GM19467 (cell line): Measurements from ENCODE around the gene SWT1.

Experiments
- ATAC-seq: cut with Tn5 transposase; IDR thresholded peaks from one replicate; pipeline ENCODE4 v1.9.1; 2021; ENCODE audit warnings: mild to moderate bottlenecking, moderate library complexity; ENCODE audit not compliant: unreplicated experiment

SWT1 gene

GRCh38 chr1:185156854-185157598 lies at the start of gene SWT1, which contains the start of gene TRMT1L:
Gene SWT1 (plus strand): TSS chr1:185157167. CDS start chr1:185160842, 3,675 bp downstream.
Gene TRMT1L (minus strand): TSS chr1:185156953. CDS start chr1:185156712, 241 bp downstream.
- peak; percentile 96 for ATAC-seq

GRCh38 chr1:185108321-185108720 lies 48.6 kb upstream of the SWT1 start:
- no peak for ATAC-seq

- no peak for ATAC-seq
Observed at GRCh38 chr1:185110145-185110544, 46.8 kb upstream of the SWT1 start.

- no peak for ATAC-seq
Observed at GRCh38 chr1:185111873-185112272, 45.1 kb upstream of the SWT1 start.

GRCh38 chr1:185112356-185112755 lies 44.6 kb upstream of the SWT1 start:
- no peak for ATAC-seq

- no peak for ATAC-seq
Observed at GRCh38 chr1:185129708-185130107, 27.3 kb upstream of the SWT1 start.

- ATAC-seq: no peak
Observed at GRCh38 chr1:185132534-185132933, 24.4 kb upstream of the SWT1 start.

- no peak for ATAC-seq
Observed at GRCh38 chr1:185137896-185138545, 18.9 kb upstream of the SWT1 start.

GRCh38 chr1:185139246-185139645 lies 17.7 kb upstream of the SWT1 start:
- no peak for ATAC-seq

GRCh38 chr1:185144233-185144632 lies 12.7 kb upstream of the SWT1 start:
- ATAC-seq: no peak

- no peak for ATAC-seq
Observed at GRCh38 chr1:185151215-185151614, 5.8 kb upstream of the SWT1 start.

GRCh38 chr1:185152187-185152767 lies 4.7 kb upstream of the SWT1 start:
- no peak for ATAC-seq

GRCh38 chr1:185154912-185155513 lies 2.0 kb upstream of the SWT1 start:
- ATAC-seq: no peak

GRCh38 chr1:185155600-185156287 lies 1.2 kb upstream of the SWT1 start:
- no peak for ATAC-seq

- peak; percentile 23 for ATAC-seq
Observed at GRCh38 chr1:185156288-185156853, 596 bp upstream of the SWT1 start.

GRCh38 chr1:185157599-185158412 lies 839 bp downstream of the SWT1 start:
- no peak for ATAC-seq

GRCh38 chr1:185158800-185159199 lies 1.8 kb downstream of the SWT1 start:
- no peak for ATAC-seq

- no peak for ATAC-seq
Observed at GRCh38 chr1:185159966-185160365, 3.0 kb downstream of the SWT1 start.

GRCh38 chr1:185162491-185162890 lies 5.5 kb downstream of the SWT1 start:
- ATAC-seq: no peak

GRCh38 chr1:185166106-185166505 lies 9.1 kb downstream of the SWT1 start:
- no peak for ATAC-seq
